GM23338 (cell line): ENCODE data around the gene QKI. TPM values are rescaled to one million over a fixed set of nuclear protein-coding genes. Genes with fewer than 3 reads are reported as not detected.

ENCODE experiments used
- ATAC-seq: fragments of 200-7000 bp; cut with Tn5 transposase; 3 replicates; pipeline ENCODE4 v1.9.1; 2020
- DNase-seq: peaks from one replicate; pipeline ENCODE4 v3.0.0-alpha.2; 2015; ENCODE audit warnings: low spot score
- H2AFZ ChIP-seq: fragments of 200-600 bp; sonication (generic); 2 replicates; pipeline ENCODE4 v1.8.0; 2016; ENCODE audit warnings: antibody characterized with exemption, mild to moderate bottlenecking, moderate library complexity
- H3F3A ChIP-seq: fragments of 200-600 bp; sonication (generic); replicated peaks from 2 replicates; pipeline ENCODE4 v1.8.0; 2017; ENCODE audit warnings: antibody characterized with exemption, mixed run types, low read depth
- H3K27ac ChIP-seq: fragments of 200-600 bp; sonication (generic); 2 replicates; pipeline ENCODE4 v1.6.1; 2016; ENCODE audit warnings: low read depth
- H3K27me3 ChIP-seq: fragments of 200-600 bp; sonication (generic); 2 replicates; pipeline ENCODE4 v1.8.0; 2016; ENCODE audit warnings: mild to moderate bottlenecking, mixed run types, moderate library complexity; ENCODE audit not compliant: insufficient read depth
- H3K36me3 ChIP-seq: fragments of 200-600 bp; sonication (generic); 2 replicates; pipeline ENCODE4 v1.8.0; 2016; ENCODE audit warnings: mild to moderate bottlenecking; ENCODE audit not compliant: insufficient read depth
- H3K4me1 ChIP-seq: fragments of 200-600 bp; sonication (generic); 2 replicates; pipeline ENCODE4 v1.8.0; 2016; ENCODE audit warnings: mild to moderate bottlenecking, moderate library complexity; ENCODE audit not compliant: insufficient read depth
- H3K4me2 ChIP-seq: fragments of 200-600 bp; sonication (generic); 2 replicates; pipeline ENCODE4 v1.7.1; 2017; ENCODE audit warnings: mixed run types
- H3K4me3 ChIP-seq: fragments of 200-600 bp; sonication (generic); 2 replicates; pipeline ENCODE4 v1.6.1; 2016; ENCODE audit warnings: mixed run types
- H3K79me2 ChIP-seq: fragments of 200-600 bp; sonication (generic); replicated peaks from 2 replicates; pipeline ENCODE4 v1.8.0; 2017; ENCODE audit warnings: mild to moderate bottlenecking; ENCODE audit not compliant: insufficient read depth
- H3K9me2 ChIP-seq: fragments of 200-600 bp; sonication (generic); 2 replicates; pipeline ENCODE4 v1.8.0; 2017; ENCODE audit not compliant: insufficient read depth
- H4K20me1 ChIP-seq: fragments of 200-600 bp; sonication (generic); replicated peaks from 2 replicates; pipeline ENCODE4 v1.8.0; 2017; ENCODE audit warnings: mild to moderate bottlenecking; ENCODE audit not compliant: insufficient read depth
- H3K27ac Mint-ChIP-seq: 2 replicates; pipeline ENCODE4 v1.8.0; 2020; ENCODE audit warnings: inconsistent platforms, mild to moderate bottlenecking, moderate library complexity, mixed read lengths
- H3K27me3 Mint-ChIP-seq: 3 replicates; pipeline ENCODE4 v1.8.0; 2022; ENCODE audit warnings: low read depth, mild to moderate bottlenecking, moderate library complexity, mixed read lengths, inconsistent platforms; ENCODE audit not compliant: insufficient read depth, poor library complexity
- H3K36me3 Mint-ChIP-seq: 3 replicates; pipeline ENCODE4 v1.8.0; 2021; ENCODE audit warnings: low read depth, mild to moderate bottlenecking, inconsistent platforms, moderate library complexity, mixed read lengths
- H3K4me1 Mint-ChIP-seq: 3 replicates; pipeline ENCODE4 v1.8.0; 2020; ENCODE audit warnings: mild to moderate bottlenecking, inconsistent platforms, mixed read lengths
- H3K4me3 Mint-ChIP-seq: 3 replicates; pipeline ENCODE4 v1.8.0; 2021; ENCODE audit warnings: moderate library complexity, mild to moderate bottlenecking, inconsistent platforms, mixed read lengths
- H3K9me3 Mint-ChIP-seq: 3 replicates; pipeline ENCODE4 v1.8.0; 2020; ENCODE audit warnings: moderate library complexity, mild to moderate bottlenecking, inconsistent platforms, mixed read lengths
- CREB1 ChIP-seq: fragments of 250-450 bp; sonication (Bioruptor Pico); IDR thresholded peaks from 2 replicates; pipeline ENCODE4 v1.5.0; 2020; ENCODE audit warnings: low read depth, mild to moderate bottlenecking, moderate library complexity
- CTCF ChIP-seq, 2 experiments: fragments of 200-600 bp in 1 of 2; sonication (generic) in 1 of 2; conservative IDR thresholded peaks; 2 replicates each; pipeline versions ENCODE4 v1.5.1 to v1.6.1; 2016 to 2017; ENCODE audit warnings: antibody characterized with exemption in 2 of 2, low read depth in 2 of 2, mild to moderate bottlenecking in 2 of 2, moderate library complexity in 1 of 2
- ETS1 ChIP-seq: IDR thresholded peaks from 2 replicates; pipeline ENCODE4 v1.6.1; 2016; ENCODE audit warnings: antibody characterized with exemption
- EZH2 ChIP-seq: fragments of 200-600 bp; sonication (generic); IDR thresholded peaks from one replicate; pipeline ENCODE4 v1.8.0; 2017; ENCODE audit warnings: antibody characterized with exemption, mild to moderate bottlenecking, low read depth; ENCODE audit not compliant: unreplicated experiment
- EZH2phosphoT487 ChIP-seq: fragments of 200-600 bp; sonication (generic); IDR thresholded peaks from one replicate; pipeline ENCODE4 v1.8.1; 2018; ENCODE audit warnings: antibody characterized with exemption; ENCODE audit not compliant: unreplicated experiment
- JUNB ChIP-seq: IDR thresholded peaks from one replicate; pipeline ENCODE4 v1.6.1; 2016; ENCODE audit warnings: antibody characterized with exemption; ENCODE audit not compliant: unreplicated experiment
- NANOG ChIP-seq: IDR thresholded peaks from 2 replicates; pipeline ENCODE4 v1.6.1; 2016; ENCODE audit warnings: antibody characterized with exemption, borderline replicate concordance
- POLR2AphosphoS5 ChIP-seq: IDR thresholded peaks from 2 replicates; pipeline ENCODE4 v1.6.1; 2016; ENCODE audit warnings: antibody characterized with exemption, low read depth
- REST ChIP-seq: IDR thresholded peaks from one replicate; pipeline ENCODE4 v1.6.1; 2018; ENCODE audit warnings: antibody characterized with exemption; ENCODE audit not compliant: unreplicated experiment
- STAT1 ChIP-seq: IDR thresholded peaks from one replicate; pipeline ENCODE4 v1.6.1; 2016; ENCODE audit warnings: antibody characterized with exemption; ENCODE audit not compliant: unreplicated experiment
- ZNF114 ChIP-seq: fragments of 250-450 bp; sonication (Bioruptor Pico); IDR thresholded peaks from 2 replicates; pipeline ENCODE4 v1.5.0; 2020; ENCODE audit warnings: mild to moderate bottlenecking, moderate library complexity
- ZNF331 ChIP-seq: fragments of 250-450 bp; sonication (Bioruptor Pico); IDR thresholded peaks from 2 replicates; pipeline ENCODE4 v1.5.0; 2020; ENCODE audit warnings: low read depth, mild to moderate bottlenecking, moderate library complexity
- polyA plus RNA-seq: library from polyadenylated mRNA; unstranded; fragments of >200 nt; fragmentation: Nextera tagmentation; extraction: Ambion mirVana; gene quantifications from 2 replicates; pipeline ENCODE4 v1.2.1, GENCODE V29; 2016
- total RNA-seq: library from RNA; depleted of rRNA; stranded (reverse); fragments of >200 nt; shearing (Covaris generic); gene quantifications from 2 replicates; pipeline ENCODE4 v1.2.3, GENCODE V29; 2014

Gene QKI
- total and polyA plus RNA-seq, 2 experiments from 2014 or later, result 60.8 to 159 TPM

DNA sequence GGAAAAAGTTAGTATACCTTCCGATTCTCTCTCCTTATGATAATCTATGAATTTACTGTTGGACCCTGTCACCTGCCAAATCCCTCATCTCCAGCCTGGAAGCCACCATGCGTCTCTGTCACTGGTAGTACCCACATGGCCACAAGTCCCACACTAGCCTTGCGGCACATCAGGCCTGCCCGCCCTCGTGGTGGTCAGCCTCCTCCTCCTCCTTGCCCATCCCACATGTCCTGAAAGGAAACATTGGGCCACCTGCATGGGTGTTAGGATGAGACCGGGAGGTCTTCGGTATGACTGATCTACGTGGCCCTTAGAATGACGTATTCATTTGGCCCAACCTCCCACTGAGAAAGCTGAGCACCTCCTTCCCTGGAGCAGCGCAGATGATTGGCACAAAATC, 37.0 kb upstream of the QKI start:
- Histone ChIP-seq H3K27me3 (no peaks in the 10 kb centered on the region), H2AFZ (no peak overlapping the region), H4K20me1 (no peaks in the 10 kb centered on the region), H3K9me2 (no peaks in the 10 kb centered on the region), H3F3A (no peaks in the 10 kb centered on the region), H3K4me1 (no peaks in the 10 kb centered on the region), H3K4me2 (no peak overlapping the region), H3K79me2 (no peaks in the 10 kb centered on the region), H3K36me3 (no peaks in the 10 kb centered on the region), H3K4me3 (no peak overlapping the region), H3K27ac (no peak overlapping the region)
- DNase-seq, result no peak
- Mint-ChIP-seq H3K9me3 (no peaks in the 10 kb centered on the region), H3K4me1 (no peaks in the 10 kb centered on the region), H3K4me3 (no peak overlapping the region), H3K27ac (no peak overlapping the region), H3K36me3 (no peaks in the 10 kb centered on the region), H3K27me3 (peaks cover 3% of the 10 kb centered on the region)
- ATAC-seq, result no peak
- TF ChIP-seq CTCF (conservative IDR thresholded peaks at IDR 0.05; ENCODE audit: low read depth in 2 of 2) (no peak), STAT1 (no peak), JUNB (no peak), REST (no peak), POLR2AphosphoS5 (no peak), NANOG (no peak)

- H2AFZ ChIP-seq, result no peak overlapping the region
- Mint-ChIP-seq H3K4me1 (no peaks in the 10 kb centered on the region), H3K27me3 (peaks cover 3% of the 10 kb centered on the region), H3K27ac (no peak overlapping the region), H3K9me3 (no peaks in the 10 kb centered on the region), H3K4me3 (no peak overlapping the region), H3K36me3 (no peaks in the 10 kb centered on the region)
- no peaks in the 10 kb centered on the region for H3K4me1 ChIP-seq
- H4K20me1 ChIP-seq, result no peaks in the 10 kb centered on the region
- DNase-seq (no peak), ATAC-seq (no peak)
- H3K27ac ChIP-seq, result no peak overlapping the region
- no peaks in the 10 kb centered on the region for H3F3A ChIP-seq
- no peak overlapping the region for H3K4me3 ChIP-seq
- no peaks in the 10 kb centered on the region for H3K9me2 ChIP-seq
- no peaks in the 10 kb centered on the region for H3K36me3 ChIP-seq
- H3K27me3 ChIP-seq, result no peaks in the 10 kb centered on the region
- H3K4me2 ChIP-seq, result no peak overlapping the region
- no peaks in the 10 kb centered on the region for H3K79me2 ChIP-seq
- no peak for TF ChIP-seq STAT1
- TF ChIP-seq ZNF331 (CRISPR knock-in tag), result no peak
- TF ChIP-seq ZNF114, result no peak
- no peak for TF ChIP-seq CREB1 (CRISPR knock-in tag)
- TF ChIP-seq CTCF (conservative IDR thresholded peaks at IDR 0.05; ENCODE audit: low read depth in 2 of 2), result no peak
- TF ChIP-seq POLR2AphosphoS5, result no peak
- TF ChIP-seq EZH2phosphoT487, result no peak
- no peak for TF ChIP-seq ETS1
- no peak for TF ChIP-seq REST
- TF ChIP-seq JUNB, result no peak
- no peak for TF ChIP-seq NANOG
- TF ChIP-seq EZH2, result no peak
Observed at GRCh38 chr6:163380216-163380615, 34.3 kb upstream of the QKI start.
